Astrocyte (in vitro differentiated cells and primary cell): ENCODE data around the gene ARHGAP44. TPM values are rescaled to one million over a fixed set of nuclear protein-coding genes. Genes with fewer than 3 reads are reported as not detected.

Source experiments
- DNase-seq: peaks from one replicate; pipeline ENCODE4 v3.0.0-alpha.2; 2010; ENCODE audit warnings: low read depth
- FAIRE-seq: peaks from 2 replicates; lab custom pipeline; 2011; peaks lifted over from hg19 to GRCh38; lab: Jason Lieb, UNC
- H2AFZ ChIP-seq: 2 replicates; pipeline ENCODE4 v1.6.0; 2012; ENCODE audit warnings: low read depth, low read length, inconsistent platforms
- H3K27ac ChIP-seq: 2 replicates; pipeline ENCODE4 v1.5.1; 2011; ENCODE audit warnings: low read depth, low read length, inconsistent platforms
- H3K27me3 ChIP-seq: 2 replicates; pipeline ENCODE4 v1.6.0; 2011; ENCODE audit warnings: low read length, inconsistent platforms; ENCODE audit not compliant: insufficient read depth
- H3K36me3 ChIP-seq: 2 replicates; pipeline ENCODE4 v1.5.1; 2011; ENCODE audit warnings: low read length, inconsistent platforms; ENCODE audit not compliant: insufficient read depth
- H3K4me1 ChIP-seq: 2 replicates; pipeline ENCODE4 v1.5.1; 2011; ENCODE audit warnings: low read length, inconsistent platforms; ENCODE audit not compliant: insufficient read depth
- H3K4me2 ChIP-seq: 2 replicates; pipeline ENCODE4 v1.6.0; 2012; ENCODE audit warnings: low read length, inconsistent platforms
- H3K4me3 ChIP-seq: 2 replicates; pipeline ENCODE4 v1.5.1; 2011; ENCODE audit warnings: low read depth, mild to moderate bottlenecking, low read length, inconsistent platforms; ENCODE audit not compliant: insufficient read depth
- H3K79me2 ChIP-seq: 2 replicates; pipeline ENCODE4 v1.6.0; 2012; ENCODE audit warnings: mild to moderate bottlenecking, low read length, inconsistent platforms; ENCODE audit not compliant: insufficient read depth
- H3K9ac ChIP-seq: 2 replicates; pipeline ENCODE4 v1.6.0; 2012; ENCODE audit warnings: mild to moderate bottlenecking, low read length, inconsistent platforms
- H3K9me3 ChIP-seq: 2 replicates; pipeline ENCODE4 v1.5.1; 2012; ENCODE audit warnings: low read depth, mild to moderate bottlenecking, low read length, inconsistent platforms; ENCODE audit not compliant: insufficient read depth
- H4K20me1 ChIP-seq: 2 replicates; pipeline ENCODE4 v1.6.0; 2012; ENCODE audit warnings: low read length, inconsistent platforms; ENCODE audit not compliant: insufficient read depth
- H3K27ac Mint-ChIP-seq: one replicate; pipeline ENCODE4 v1.8.0; 2021; ENCODE audit warnings: mild to moderate bottlenecking, mixed read lengths; ENCODE audit not compliant: unreplicated experiment
- H3K27me3 Mint-ChIP-seq: one replicate; pipeline ENCODE4 v1.8.0; 2021; ENCODE audit warnings: low read depth, mixed read lengths; ENCODE audit not compliant: unreplicated experiment
- H3K36me3 Mint-ChIP-seq: one replicate; pipeline ENCODE4 v1.8.0; 2021; ENCODE audit warnings: low read depth, mixed read lengths; ENCODE audit not compliant: unreplicated experiment
- H3K4me1 Mint-ChIP-seq: one replicate; pipeline ENCODE4 v1.8.0; 2021; ENCODE audit warnings: low read depth, mixed read lengths; ENCODE audit not compliant: unreplicated experiment
- H3K4me3 Mint-ChIP-seq: one replicate; pipeline ENCODE4 v1.8.0; 2021; ENCODE audit warnings: mild to moderate bottlenecking, moderate library complexity, mixed read lengths; ENCODE audit not compliant: unreplicated experiment
- H3K9me3 Mint-ChIP-seq: one replicate; pipeline ENCODE4 v1.8.0; 2021; ENCODE audit warnings: mild to moderate bottlenecking, mixed read lengths; ENCODE audit not compliant: unreplicated experiment
- CTCF ChIP-seq: IDR thresholded peaks from 2 replicates; pipeline ENCODE4 v1.5.1; 2011; ENCODE audit warnings: low read depth, mild to moderate bottlenecking, inconsistent platforms, low read length, moderate library complexity; ENCODE audit not compliant: insufficient read depth
- EZH2 ChIP-seq: IDR thresholded peaks from 2 replicates; pipeline ENCODE4 v1.6.1; 2012; ENCODE audit warnings: mild to moderate bottlenecking, low read length, inconsistent platforms; ENCODE audit not compliant: insufficient read depth
- total RNA-seq: library from RNA; stranded (reverse); gene quantifications from 2 replicates; pipeline ENCODE4 v1.2.1, GENCODE V29; 2021

The ARHGAP44 gene
- total RNA-seq, 1 donor from 2014 or later: 3.0 TPM

- H4K20me1 ChIP-seq: no peaks in the 10 kb centered on the region
- Mint-ChIP-seq H3K27ac (no peak overlapping the region), H3K9me3 (no peaks in the 10 kb centered on the region), H3K27me3 (peaks cover 9% of the 10 kb centered on the region), H3K36me3 (no peaks in the 10 kb centered on the region), H3K4me1 (no peaks in the 10 kb centered on the region), H3K4me3 (no peak overlapping the region)
- no peak for FAIRE-seq
- H3K79me2 ChIP-seq: no peaks in the 10 kb centered on the region
- no peak overlapping the region for H3K4me3 ChIP-seq
- no peak overlapping the region for H3K27ac ChIP-seq
- DNase-seq: no peak
- H3K4me1 ChIP-seq: no peaks in the 10 kb centered on the region
- H2AFZ ChIP-seq: no peak overlapping the region
- no peaks in the 10 kb centered on the region for H3K9me3 ChIP-seq
- no peak overlapping the region for H3K4me2 ChIP-seq
- peaks cover 2% of the 10 kb centered on the region for H3K27me3 ChIP-seq
- TF ChIP-seq EZH2 (no peak), CTCF (no peak)
- H3K9ac ChIP-seq: no peak overlapping the region
- no peaks in the 10 kb centered on the region for H3K36me3 ChIP-seq
These were observed 237.9 kb downstream of the ARHGAP44 start for GRCh38 chr17:13027246-13027645.

GRCh38 chr17:13029340-13029739, 240.0 kb downstream of the ARHGAP44 start:
- Histone ChIP-seq H3K79me2 (no peaks in the 10 kb centered on the region), H3K9me3 (no peaks in the 10 kb centered on the region), H3K9ac (no peak overlapping the region), H3K4me1 (no peaks in the 10 kb centered on the region), H3K4me2 (no peak overlapping the region), H3K27me3 (peaks cover 2% of the 10 kb centered on the region), H3K36me3 (no peaks in the 10 kb centered on the region), H3K27ac (no peak overlapping the region), H4K20me1 (no peaks in the 10 kb centered on the region), H2AFZ (no peak overlapping the region), H3K4me3 (no peak overlapping the region)
- Mint-ChIP-seq H3K27me3 (peaks cover 9% of the 10 kb centered on the region), H3K4me3 (no peak overlapping the region), H3K9me3 (no peaks in the 10 kb centered on the region), H3K4me1 (no peaks in the 10 kb centered on the region), H3K27ac (peak overlapping the region; percentile 67), H3K36me3 (no peaks in the 10 kb centered on the region)
- FAIRE-seq (no peak), DNase-seq (no peak)
- TF ChIP-seq CTCF (no peak), EZH2 (no peak)

GRCh38 chr17:13030056-13030455, 240.8 kb downstream of the ARHGAP44 start:
- Histone ChIP-seq H3K27me3 (peaks cover 2% of the 10 kb centered on the region), H3K27ac (no peak overlapping the region), H3K9ac (no peak overlapping the region), H4K20me1 (no peaks in the 10 kb centered on the region), H3K4me1 (no peaks in the 10 kb centered on the region), H3K4me3 (no peak overlapping the region), H2AFZ (no peak overlapping the region), H3K4me2 (no peak overlapping the region), H3K36me3 (no peaks in the 10 kb centered on the region), H3K79me2 (no peaks in the 10 kb centered on the region), H3K9me3 (no peaks in the 10 kb centered on the region)
- H3K9me3 Mint-ChIP-seq: no peaks in the 10 kb centered on the region
- DNase-seq (no peak), FAIRE-seq (no peak)
- H3K4me3 Mint-ChIP-seq: no peak overlapping the region
- no peak for TF ChIP-seq CTCF
- no peak for TF ChIP-seq EZH2
- H3K27me3 Mint-ChIP-seq: peaks cover 6% of the 10 kb centered on the region
- H3K27ac Mint-ChIP-seq: no peak overlapping the region
- no peaks in the 10 kb centered on the region for H3K36me3 Mint-ChIP-seq
- no peaks in the 10 kb centered on the region for H3K4me1 Mint-ChIP-seq
